Stimulated activated CD8-positive, alpha-beta memory T cell treated with anti-CD3 and anti-CD28 coated beads, Interleukin-15, amount 100 ng/mL, for 4 hours (primary cell): Measurements from ENCODE around the gene PPP2R1A.
"Not testable (repeated sequence)": the region's sequence is repeated elsewhere in the genome, so short reads cannot be mapped to it uniquely, and the experiment has no call there.

ENCODE experiments used
- DNase-seq, 2 donors: peaks; one replicate each; pipeline ENCODE4 v3.0.0-alpha.2; 2020; ENCODE audit warnings: low read depth in 2 of 2

The PPP2R1A gene

GRCh38 chr19:52200755-52201391 is 11.0 kb downstream of the PPP2R1A start:
- not testable (repeated sequence) for DNase-seq

GRCh38 chr19:52206481-52206880 is 16.6 kb downstream of the PPP2R1A start:
- DNase-seq, result no peak

GRCh38 chr19:52211203-52211602 is 21.4 kb downstream of the PPP2R1A start:
- DNase-seq, result no peak

GRCh38 chr19:52211926-52212571 is 22.2 kb downstream of the PPP2R1A start:
- DNase-seq, result no peak

- DNase-seq, result no peak
Observed at GRCh38 chr19:52212572-52213255, 22.9 kb downstream of the PPP2R1A start.

- DNase-seq, result no peak
Observed at GRCh38 chr19:52214241-52214640, 24.4 kb downstream of the PPP2R1A start.

- DNase-seq, result no peak
Observed at GRCh38 chr19:52216401-52216800, 26.5 kb downstream of the PPP2R1A start.

- DNase-seq, result no peak
Observed at GRCh38 chr19:52217576-52217975, 27.7 kb downstream of the PPP2R1A start.

- DNase-seq, result no peak
Observed at GRCh38 chr19:52219611-52220010, 29.8 kb downstream of the PPP2R1A start.

- DNase-seq, result no peak
Observed at GRCh38 chr19:52221031-52221430, 31.2 kb downstream of the PPP2R1A start.

- DNase-seq, result no peak
Observed at GRCh38 chr19:52221831-52222375, 32.1 kb downstream of the PPP2R1A start.

- DNase-seq, result no peak
Observed at GRCh38 chr19:52224211-52224610, 34.4 kb downstream of the PPP2R1A start.

GRCh38 chr19:52226652-52227051 is 36.8 kb downstream of the PPP2R1A start:
- DNase-seq, result no peak

- no peak for DNase-seq
Observed at GRCh38 chr19:52227196-52227940, 37.5 kb downstream of the PPP2R1A start.

- DNase-seq, result no peak
Observed at GRCh38 chr19:52227980-52228379, 38.1 kb downstream of the PPP2R1A start.

GRCh38 chr19:52229524-52229923 is 39.7 kb downstream of the PPP2R1A start:
- DNase-seq, result no peak

GRCh38 chr19:52230685-52231084 is 40.8 kb downstream of the PPP2R1A start:
- DNase-seq, result no peak

- DNase-seq, result no peak
Observed at GRCh38 chr19:52231154-52231910, 41.5 kb downstream of the PPP2R1A start.

- no peak for DNase-seq
Observed at GRCh38 chr19:52234406-52234805, 44.6 kb downstream of the PPP2R1A start.

- DNase-seq, result no peak
Observed at GRCh38 chr19:52237197-52237596, 47.3 kb downstream of the PPP2R1A start.

GRCh38 chr19:52237771-52238400 is 48.0 kb downstream of the PPP2R1A start:
- DNase-seq, result peak; percentile 14 to 27
